Measurements from ENCODE around the gene XRCC5. TPM values are rescaled to one million over a fixed set of nuclear protein-coding genes. Genes with fewer than 3 reads are reported as not detected.
"Not testable (repeated sequence)": the region's sequence is repeated elsewhere in the genome, so short reads cannot be mapped to it uniquely, and the experiment has no call there.

XRCC5 gene
- total RNA-seq, 2 donors from 2014 or later = 492 to 493 TPM

- no peaks in the 10 kb centered on the region for H3K9me3 Mint-ChIP-seq
- H3K27ac ChIP-seq (ENCODE audit: low read depth, low read length) = no peak overlapping the region
- H3K27me3 Mint-ChIP-seq (ENCODE audit: insufficient read depth) = peaks cover 6% of the 10 kb centered on the region
- no peak overlapping the region for H3K4me3 ChIP-seq (ENCODE audit: low read length)
- H3K4me1 ChIP-seq (ENCODE audit: control insufficient read depth, insufficient read depth, low read length) = no peaks in the 10 kb centered on the region
- no peak overlapping the region for H3K27ac Mint-ChIP-seq
- 80 to 100% methylated on average over 1 of the region's 1 CpG for WGBS, 2 experiments (ENCODE audit: insufficient coverage in 1 of 2, insufficient read length in 1 of 2)
- H3K9me3 ChIP-seq (ENCODE audit: control insufficient read depth, low read length) = no peaks in the 10 kb centered on the region
- no peak for TF ChIP-seq CTCF (conservative IDR thresholded peaks at IDR 0.05)
- no peak overlapping the region for H3K4me3 Mint-ChIP-seq
- H3K36me3 ChIP-seq (ENCODE audit: control insufficient read depth, insufficient read depth, low read length) = peaks cover 4% of the 10 kb centered on the region
- peaks cover 16% of the 10 kb centered on the region for H3K4me1 Mint-ChIP-seq
- H3K9ac ChIP-seq (ENCODE audit: extremely low read depth, low read length, poor library complexity, severe bottlenecking) = no peak overlapping the region
- no peaks in the 10 kb centered on the region for H3K36me3 Mint-ChIP-seq (ENCODE audit: low read depth)
- DNase-seq = no peak
- H3K27me3 ChIP-seq (ENCODE audit: control insufficient read depth, insufficient read depth, low read length, poor library complexity, severe bottlenecking) = no peaks in the 10 kb centered on the region
These were observed 30.4 kb upstream of the XRCC5 start for GRCh38 chr2:216078776-216079175.

GRCh38 chr2:216080048-216080447 is 29.1 kb upstream of the XRCC5 start:
- H3K9me3 Mint-ChIP-seq; H3K27me3 Mint-ChIP-seq (ENCODE audit: insufficient read depth); H3K27ac Mint-ChIP-seq; H3K4me3 ChIP-seq (ENCODE audit: low read length); H3K36me3 Mint-ChIP-seq (ENCODE audit: low read depth); H3K27ac ChIP-seq (ENCODE audit: low read depth, low read length); H3K4me3 Mint-ChIP-seq; H3K9ac ChIP-seq (ENCODE audit: extremely low read depth, low read length, poor library complexity, severe bottlenecking); H3K9me3 ChIP-seq (ENCODE audit: control insufficient read depth, low read length); H3K36me3 ChIP-seq (ENCODE audit: control insufficient read depth, insufficient read depth, low read length); DNase-seq; H3K4me1 ChIP-seq (ENCODE audit: control insufficient read depth, insufficient read depth, low read length); H3K27me3 ChIP-seq (ENCODE audit: control insufficient read depth, insufficient read depth, low read length, poor library complexity, severe bottlenecking): not testable (repeated sequence)
- H3K4me1 Mint-ChIP-seq = peaks cover 21% of the 10 kb centered on the region
- WGBS, 2 experiments (ENCODE audit: insufficient coverage in 1 of 2, insufficient read length in 1 of 2) = 94% methylated on average over 6 to 9 of the region's 10 CpGs

GRCh38 chr2:216081012-216081411 is 28.1 kb upstream of the XRCC5 start:
- no peaks in the 10 kb centered on the region for H3K36me3 ChIP-seq (ENCODE audit: control insufficient read depth, insufficient read depth, low read length)
- no peaks in the 10 kb centered on the region for H3K9me3 ChIP-seq (ENCODE audit: control insufficient read depth, low read length)
- peaks cover 4% of the 10 kb centered on the region for H3K4me1 ChIP-seq (ENCODE audit: control insufficient read depth, insufficient read depth, low read length)
- H3K4me3 ChIP-seq (ENCODE audit: low read length) = peak overlapping the region; percentile 84
- Mint-ChIP-seq H3K9me3 (no peaks in the 10 kb centered on the region), H3K27me3 (ENCODE audit: insufficient read depth) (peaks cover 6% of the 10 kb centered on the region), H3K4me1 (peaks cover 21% of the 10 kb centered on the region), H3K4me3 (peak overlapping the region; percentile 71), H3K36me3 (ENCODE audit: low read depth) (no peaks in the 10 kb centered on the region), H3K27ac (peak overlapping the region; percentile 49)
- H3K9ac ChIP-seq (ENCODE audit: extremely low read depth, low read length, poor library complexity, severe bottlenecking) = peak overlapping the region; percentile 75
- no peak overlapping the region for H3K27ac ChIP-seq (ENCODE audit: low read depth, low read length)
- TF ChIP-seq CTCF (conservative IDR thresholded peaks at IDR 0.05) = no peak
- no peaks in the 10 kb centered on the region for H3K27me3 ChIP-seq (ENCODE audit: control insufficient read depth, insufficient read depth, low read length, poor library complexity, severe bottlenecking)
- WGBS, 2 experiments (ENCODE audit: insufficient coverage in 1 of 2, insufficient read length in 1 of 2) = 0% methylated on average over 1 of the region's 1 CpG; no CpG with 5 or more reads in 1 of the 2 experiments
- no peak for DNase-seq

- TF ChIP-seq CTCF (conservative IDR thresholded peaks at IDR 0.05) = no peak
- H3K27me3 ChIP-seq (ENCODE audit: control insufficient read depth, insufficient read depth, low read length, poor library complexity, severe bottlenecking) = no peaks in the 10 kb centered on the region
- H3K27ac Mint-ChIP-seq = peak within 1 kb of the TSS; percentile 70
- peaks cover 21% of the 10 kb centered on the region for H3K4me1 Mint-ChIP-seq
- peak within 1 kb of the TSS; percentile 75 for H3K9ac ChIP-seq (ENCODE audit: extremely low read depth, low read length, poor library complexity, severe bottlenecking)
- peak within 1 kb of the TSS; percentile 71 for H3K4me3 Mint-ChIP-seq
- peak; percentile 96 for DNase-seq
- H3K9me3 ChIP-seq (ENCODE audit: control insufficient read depth, low read length) = no peaks in the 10 kb centered on the region
- peak within 1 kb of the TSS; percentile 84 for H3K4me3 ChIP-seq (ENCODE audit: low read length)
- H3K4me1 ChIP-seq (ENCODE audit: control insufficient read depth, insufficient read depth, low read length) = peaks cover 4% of the 10 kb centered on the region
- 0% methylated on average over 7 to 44 of the region's 44 CpGs for WGBS, 2 experiments (ENCODE audit: insufficient coverage in 1 of 2, insufficient read length in 1 of 2)
- H3K36me3 ChIP-seq (ENCODE audit: control insufficient read depth, insufficient read depth, low read length) = no peaks in the 10 kb centered on the region
- no peaks in the 10 kb centered on the region for H3K9me3 Mint-ChIP-seq
- peaks cover 6% of the 10 kb centered on the region for H3K27me3 Mint-ChIP-seq (ENCODE audit: insufficient read depth)
- peak within 1 kb of the TSS; percentile 66 for H3K27ac ChIP-seq (ENCODE audit: low read depth, low read length)
- H3K36me3 Mint-ChIP-seq (ENCODE audit: low read depth) = no peaks in the 10 kb centered on the region
These were observed 27.5 kb upstream of the XRCC5 start, which contains the start of the genes PECR and TMEM169 for GRCh38 chr2:216081487-216082116. Gene PECR, minus strand, starts transcription at chr2:216081809. Its CDS starts 68 bp downstream, at chr2:216081741. Gene TMEM169, plus strand, starts transcription at chr2:216081919. Its CDS starts 14,045 bp downstream, at chr2:216095964.
